Measurements from ENCODE around the gene HNRNPL.
A peak's percentile ranks its signal among the peaks of the same experiment; 100 is the strongest.
"Not testable (repeated sequence)": the region's sequence is repeated elsewhere in the genome, so short reads cannot be mapped to it uniquely, and the experiment has no call there.

HNRNPL gene

GRCh38 chr19:38862321-38863059 is 12.7 kb upstream of the HNRNPL start:
- peak overlapping the region; percentile 93 for H3K27ac ChIP-seq
- ChIA-PET CTCF (interaction anchor here (0.6 to 1.4 kb wide), 3 partner anchors 16 to 26 kb away, joined by 3 to 4 read pairs (median 3); no protein-coding TSS in a partner anchor), POLR2A (ENCODE audit: low non-redundant PET) (interaction anchor here (0.6 kb wide), 1 partner anchor 9 kb away, joined by 3 read pairs; no protein-coding TSS in a partner anchor)
- no peak for TF ChIP-seq CTCF (conservative IDR thresholded peaks at IDR 0.05; ENCODE audit: low read depth)
- no peak for DNase-seq (ENCODE audit: low spot score)

- DNase-seq (ENCODE audit: low spot score) = no peak
- TF ChIP-seq CTCF (conservative IDR thresholded peaks at IDR 0.05; ENCODE audit: low read depth) = no peak
- CTCF ChIA-PET = interaction anchor here (0.6 kb wide), 1 partner anchor 9 kb away, joined by 4 read pairs; no protein-coding TSS in a partner anchor
- POLR2A ChIA-PET (ENCODE audit: low non-redundant PET) = no interaction called here
- H3K27ac ChIP-seq = peak overlapping the region; percentile 93
These were observed 11.6 kb upstream of the HNRNPL start for GRCh38 chr19:38861368-38861767.

- CTCF ChIA-PET; H3K27ac ChIP-seq; POLR2A ChIA-PET (ENCODE audit: low non-redundant PET); DNase-seq (ENCODE audit: low spot score): not testable (repeated sequence)
These were observed 9.9 kb upstream of the HNRNPL start for GRCh38 chr19:38859631-38860204.

GRCh38 chr19:38856813-38857212 is 7.0 kb upstream of the HNRNPL start:
- CTCF ChIA-PET = no interaction called here
- no peak for DNase-seq (ENCODE audit: low spot score)
- POLR2A ChIA-PET (ENCODE audit: low non-redundant PET) = no interaction called here
- no peak for TF ChIP-seq CTCF (conservative IDR thresholded peaks at IDR 0.05; ENCODE audit: low read depth)
- H3K27ac ChIP-seq = no peak overlapping the region

- H3K27ac ChIP-seq; POLR2A ChIA-PET (ENCODE audit: low non-redundant PET); CTCF ChIA-PET; DNase-seq (ENCODE audit: low spot score): not testable (repeated sequence)
These were observed 6.0 kb upstream of the HNRNPL start for GRCh38 chr19:38855751-38856150.

GRCh38 chr19:38854961-38855360 is 5.2 kb upstream of the HNRNPL start:
- DNase-seq (ENCODE audit: low spot score); CTCF ChIA-PET; POLR2A ChIA-PET (ENCODE audit: low non-redundant PET); H3K27ac ChIP-seq: not testable (repeated sequence)

GRCh38 chr19:38853214-38853613 is 3.4 kb upstream of the HNRNPL start:
- CTCF ChIA-PET = interaction anchor here (1.3 kb wide), 1 partner anchor 34 kb away, joined by 6 read pairs; no protein-coding TSS in a partner anchor
- no peak for DNase-seq (ENCODE audit: low spot score)
- H3K27ac ChIP-seq = peak overlapping the region; percentile 99
- TF ChIP-seq CTCF (conservative IDR thresholded peaks at IDR 0.05; ENCODE audit: low read depth) = no peak
- POLR2A ChIA-PET (ENCODE audit: low non-redundant PET) = interaction anchor here (0.7 kb wide), 1 partner anchor 9 kb away, joined by 3 read pairs; no protein-coding TSS in a partner anchor

Measured in RWPE1 (cell line).